OCI-LY1 (cell line): Measurements from ENCODE around the gene BBS9.

Experiments
- EZH2 ChIP-seq: fragments of 200-600 bp; sonication (generic), shearing (Covaris generic); IDR thresholded peaks from 2 replicates; pipeline ENCODE4 v1.8.0; 2017; ENCODE audit warnings: borderline replicate concordance, mixed run types, mild to moderate bottlenecking, antibody characterized with exemption, low read length, moderate library complexity, mixed read lengths
- TF ChIP-seq, protein P1 (sequence below): fragments of 200-600 bp; sonication (generic), shearing (Covaris generic); IDR thresholded peaks from 2 replicates; pipeline ENCODE4 v1.5.1; 2017; ENCODE audit warnings: mild to moderate bottlenecking, antibody characterized with exemption, low read length, moderate library complexity, mixed read lengths

GRCh38 chr7:33127085-33127484 lies 2.3 kb upstream of the BBS9 start:
- TF ChIP-seq, protein P1, sequence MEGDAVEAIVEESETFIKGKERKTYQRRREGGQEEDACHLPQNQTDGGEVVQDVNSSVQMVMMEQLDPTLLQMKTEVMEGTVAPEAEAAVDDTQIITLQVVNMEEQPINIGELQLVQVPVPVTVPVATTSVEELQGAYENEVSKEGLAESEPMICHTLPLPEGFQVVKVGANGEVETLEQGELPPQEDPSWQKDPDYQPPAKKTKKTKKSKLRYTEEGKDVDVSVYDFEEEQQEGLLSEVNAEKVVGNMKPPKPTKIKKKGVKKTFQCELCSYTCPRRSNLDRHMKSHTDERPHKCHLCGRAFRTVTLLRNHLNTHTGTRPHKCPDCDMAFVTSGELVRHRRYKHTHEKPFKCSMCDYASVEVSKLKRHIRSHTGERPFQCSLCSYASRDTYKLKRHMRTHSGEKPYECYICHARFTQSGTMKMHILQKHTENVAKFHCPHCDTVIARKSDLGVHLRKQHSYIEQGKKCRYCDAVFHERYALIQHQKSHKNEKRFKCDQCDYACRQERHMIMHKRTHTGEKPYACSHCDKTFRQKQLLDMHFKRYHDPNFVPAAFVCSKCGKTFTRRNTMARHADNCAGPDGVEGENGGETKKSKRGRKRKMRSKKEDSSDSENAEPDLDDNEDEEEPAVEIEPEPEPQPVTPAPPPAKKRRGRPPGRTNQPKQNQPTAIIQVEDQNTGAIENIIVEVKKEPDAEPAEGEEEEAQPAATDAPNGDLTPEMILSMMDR = no peak
- no peak for TF ChIP-seq EZH2
